Peyer's patch (tissue), 4 donors: ENCODE results near the gene PRTN3. TPM values are rescaled to one million over a fixed set of nuclear protein-coding genes. Genes with fewer than 3 reads are reported as not detected.

Experiments used
- DNase-seq, 3 donors: peaks; one replicate each; pipeline ENCODE4 v3.0.0-alpha.2; 2017 to 2019
- H3K27ac ChIP-seq, 4 donors: fragments of 200-600 bp; sonication (generic); one replicate each; pipeline ENCODE4 v1.5.1; 2016 to 2019
- H3K27me3 ChIP-seq, 2 donors: fragments of 200-600 bp; sonication (generic); one replicate each; pipeline ENCODE4 v1.5.1; 2019
- H3K36me3 ChIP-seq, 3 donors: fragments of 200-600 bp; sonication (generic); one replicate each; pipeline ENCODE4 v1.5.1; 2016 to 2019
- H3K4me1 ChIP-seq, 4 donors: fragments of 200-600 bp; sonication (generic); one replicate each; pipeline ENCODE4 v1.5.1; 2016 to 2019
- H3K4me3 ChIP-seq, 4 donors: fragments of 200-600 bp; sonication (generic); 1 replicate in 3 of 4; 2 replicates in 1 of 4; pipeline ENCODE4 v1.5.1; 2016 to 2019; ENCODE audit warnings: mild to moderate bottlenecking in 1 of 4
- H3K9me3 ChIP-seq, 4 donors: fragments of 200-600 bp; sonication (generic); one replicate each; pipeline ENCODE4 v1.5.1; 2016 to 2019; ENCODE audit warnings: mild to moderate bottlenecking in 1 of 4
- POLR2A ChIP-seq, 2 donors: fragments of 450-650 bp; IDR thresholded peaks; one replicate each; pipeline ENCODE4 v1.5.1; 2017; ENCODE audit warnings: antibody characterized with exemption in 2 of 2, mild to moderate bottlenecking in 2 of 2, moderate library complexity in 2 of 2
- total RNA-seq, 4 donors: library from RNA; depleted of rRNA; stranded (reverse); fragments of >200 nt; gene quantifications; one replicate each; pipeline ENCODE4 v1.1.0, GENCODE V29; 2016
- TF ChIP-seq, protein P1 (sequence below), 6 experiments: fragments of 450-650 bp in 4 of 6; fragments of 200-600 bp in 2 of 6; sonication (generic) in 1 of 6; IDR thresholded peaks; one replicate each; pipeline ENCODE4 v1.5.1; 2017 to 2019; ENCODE audit warnings: antibody characterized with exemption in 6 of 6, mild to moderate bottlenecking in 3 of 6, moderate library complexity in 1 of 6

PRTN3 gene
- total RNA-seq, 4 donors from 2014 or later, result not detected

DNA sequence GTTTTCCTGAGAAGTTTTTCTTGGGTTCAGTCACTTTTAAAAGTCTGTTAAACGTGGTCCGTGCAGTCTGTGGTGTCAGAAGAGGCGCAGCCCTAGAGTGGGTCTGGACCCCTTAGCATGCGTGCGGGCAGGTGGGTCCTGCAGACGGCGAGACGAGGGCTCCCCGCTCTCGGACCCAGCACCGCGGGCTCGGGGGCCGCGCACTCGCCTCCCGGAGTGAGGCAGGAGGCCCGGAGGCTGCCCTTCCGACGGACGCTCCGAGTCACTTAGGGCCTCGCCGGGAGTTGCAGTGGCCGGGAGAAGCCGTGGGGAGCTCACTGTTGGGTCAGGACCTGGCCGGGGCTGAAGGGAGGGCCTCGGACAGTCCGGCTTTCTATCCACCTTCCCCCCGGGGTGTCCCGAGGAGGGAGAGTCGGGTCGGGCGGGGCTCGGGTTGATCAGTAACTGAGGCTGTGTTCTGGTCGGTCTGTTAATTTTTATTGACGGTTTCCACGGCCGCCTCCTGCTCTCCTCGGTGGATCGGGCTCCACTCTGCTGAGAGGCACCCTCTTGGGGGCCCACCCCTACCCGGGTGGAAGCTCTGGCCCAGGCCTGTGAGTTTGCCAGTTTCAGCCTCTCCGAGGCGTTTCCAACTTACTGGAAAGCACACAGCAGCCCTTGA is 42.3 kb upstream of the PRTN3 start:
- H3K27ac ChIP-seq, result peak overlapping the region; percentile 99 to 100 (median 100)
- peak in 2 of 3 donors; percentile 81 to 86 for DNase-seq
- H3K4me1 ChIP-seq, result peaks cover 10 to 59% (median 45%) of the 10 kb centered on the region in 4 donors
- peak; percentile 19 to 36 for TF ChIP-seq POLR2A (IDR thresholded peaks at IDR 0.05)
- TF ChIP-seq, protein P1, sequence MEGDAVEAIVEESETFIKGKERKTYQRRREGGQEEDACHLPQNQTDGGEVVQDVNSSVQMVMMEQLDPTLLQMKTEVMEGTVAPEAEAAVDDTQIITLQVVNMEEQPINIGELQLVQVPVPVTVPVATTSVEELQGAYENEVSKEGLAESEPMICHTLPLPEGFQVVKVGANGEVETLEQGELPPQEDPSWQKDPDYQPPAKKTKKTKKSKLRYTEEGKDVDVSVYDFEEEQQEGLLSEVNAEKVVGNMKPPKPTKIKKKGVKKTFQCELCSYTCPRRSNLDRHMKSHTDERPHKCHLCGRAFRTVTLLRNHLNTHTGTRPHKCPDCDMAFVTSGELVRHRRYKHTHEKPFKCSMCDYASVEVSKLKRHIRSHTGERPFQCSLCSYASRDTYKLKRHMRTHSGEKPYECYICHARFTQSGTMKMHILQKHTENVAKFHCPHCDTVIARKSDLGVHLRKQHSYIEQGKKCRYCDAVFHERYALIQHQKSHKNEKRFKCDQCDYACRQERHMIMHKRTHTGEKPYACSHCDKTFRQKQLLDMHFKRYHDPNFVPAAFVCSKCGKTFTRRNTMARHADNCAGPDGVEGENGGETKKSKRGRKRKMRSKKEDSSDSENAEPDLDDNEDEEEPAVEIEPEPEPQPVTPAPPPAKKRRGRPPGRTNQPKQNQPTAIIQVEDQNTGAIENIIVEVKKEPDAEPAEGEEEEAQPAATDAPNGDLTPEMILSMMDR (IDR thresholded peaks at IDR 0.05), result no peak
- H3K36me3 ChIP-seq, result peaks cover 0 to 32% (median 0%) of the 10 kb centered on the region in 3 donors
- peak overlapping the region; percentile 85 to 100 (median 92) for H3K4me3 ChIP-seq
- peaks cover 0 to 3% (median 0%) of the 10 kb centered on the region in 4 donors for H3K9me3 ChIP-seq
- H3K27me3 ChIP-seq, result no peaks in the 10 kb centered on the region

DNA sequence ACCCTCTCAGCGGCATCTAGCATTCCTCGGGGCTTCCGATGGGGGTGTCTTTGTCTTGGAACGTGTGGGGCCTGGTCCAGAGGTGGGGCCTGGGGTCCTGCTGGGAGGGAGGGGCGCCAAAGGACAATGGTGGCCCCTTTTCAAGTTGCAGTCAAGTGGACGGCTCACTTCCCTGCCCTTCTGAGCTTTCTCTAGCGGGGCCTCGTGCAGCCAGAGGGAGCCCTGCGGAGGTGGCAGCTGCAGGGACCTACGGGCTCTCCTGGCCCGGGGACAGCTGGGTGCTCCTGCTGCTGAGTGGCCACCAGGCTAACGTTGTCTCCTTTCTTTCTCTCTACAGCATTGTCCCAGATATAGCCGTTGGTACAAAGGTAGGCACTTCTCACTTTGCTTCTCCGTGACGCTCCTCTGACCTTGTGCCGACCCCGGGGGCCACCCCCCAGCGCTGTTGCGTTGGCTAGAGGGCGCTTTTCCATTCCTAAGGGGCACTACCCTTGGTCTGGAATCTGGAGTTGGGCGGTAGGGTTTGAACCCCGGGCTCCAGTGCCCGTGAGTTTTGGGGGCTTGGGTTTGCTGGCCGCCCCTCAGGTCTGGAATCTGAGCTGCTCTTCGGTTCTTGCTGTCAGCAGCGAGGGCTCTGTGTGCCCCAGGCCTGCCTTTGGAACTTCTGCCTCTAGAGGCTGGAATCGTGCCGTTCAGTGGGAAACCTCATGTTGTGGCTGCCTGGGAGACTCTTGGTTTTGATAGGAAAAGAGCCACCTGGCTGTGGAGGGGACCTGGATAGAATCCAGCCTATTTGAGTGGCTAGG is 41.5 kb upstream of the PRTN3 start:
- H3K27ac ChIP-seq, result peak overlapping the region; percentile 99 to 100 (median 100)
- peaks cover 0 to 38% (median 0%) of the 10 kb centered on the region in 3 donors for H3K36me3 ChIP-seq

DNA sequence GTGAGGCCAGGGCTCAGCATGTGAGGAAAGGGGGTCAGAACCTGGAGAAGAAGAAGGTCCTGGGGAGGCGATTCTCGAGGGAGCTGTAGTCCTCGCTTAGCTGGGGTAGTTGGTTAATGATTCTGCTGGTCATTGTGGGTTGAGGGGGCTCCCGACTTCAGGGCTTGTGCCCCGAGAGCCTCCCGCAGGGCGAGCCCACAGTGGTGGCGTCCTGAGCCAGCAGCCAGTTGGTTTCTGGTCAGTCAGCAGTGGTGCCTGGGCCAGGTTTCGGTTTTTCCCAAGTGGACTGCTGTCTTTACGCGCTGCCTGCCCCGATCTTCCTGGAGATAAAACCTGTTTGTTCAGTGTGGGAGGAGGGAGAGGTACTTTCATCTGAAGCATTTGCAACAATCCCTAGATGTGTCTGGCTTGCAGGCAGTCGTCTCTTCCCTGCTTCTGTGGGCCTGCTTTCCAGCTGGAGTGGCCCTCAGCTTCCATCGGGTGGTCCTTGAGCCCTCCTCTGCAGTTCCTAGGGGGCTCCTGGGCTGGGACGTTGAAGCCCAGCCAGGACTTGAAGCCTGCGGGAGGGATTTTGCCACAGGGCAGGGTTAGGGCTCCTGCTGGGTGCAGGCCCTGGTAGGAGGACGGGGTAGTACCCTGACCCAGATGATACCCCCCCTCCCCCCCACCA is 40.3 kb upstream of the PRTN3 start:
- H3K9me3 ChIP-seq, result peaks cover 0 to 3% (median 0%) of the 10 kb centered on the region in 4 donors
- TF ChIP-seq POLR2A (IDR thresholded peaks at IDR 0.05), result no peak
- TF ChIP-seq, protein P1 (IDR thresholded peaks at IDR 0.05), result no peak
- H3K4me1 ChIP-seq, result peaks cover 10 to 62% (median 45%) of the 10 kb centered on the region in 4 donors
- DNase-seq, result peak in 1 of 3 donors; percentile 70
- H3K27me3 ChIP-seq, result no peaks in the 10 kb centered on the region
- H3K36me3 ChIP-seq, result peaks cover 0 to 51% (median 0%) of the 10 kb centered on the region in 3 donors
- peak overlapping the region in 3 of 4 donors; percentile 17 to 86 (median 18) for H3K4me3 ChIP-seq
- H3K27ac ChIP-seq, result peak overlapping the region; percentile 41 to 100 (median 56)

More for the DNA sequence above, 41.5 kb upstream of the PRTN3 start:
- peaks cover 10 to 63% (median 45%) of the 10 kb centered on the region in 4 donors for H3K4me1 ChIP-seq
- H3K4me3 ChIP-seq, result peak overlapping the region; percentile 85 to 100 (median 92)
- no peak for TF ChIP-seq POLR2A (IDR thresholded peaks at IDR 0.05)
- TF ChIP-seq, protein P1 (IDR thresholded peaks at IDR 0.05), result peak in 3 of 6 experiments; percentile 4 to 8 (median 4)
- H3K9me3 ChIP-seq, result peaks cover 0 to 3% (median 0%) of the 10 kb centered on the region in 4 donors
- no peak for DNase-seq
- H3K27me3 ChIP-seq, result no peaks in the 10 kb centered on the region

DNA sequence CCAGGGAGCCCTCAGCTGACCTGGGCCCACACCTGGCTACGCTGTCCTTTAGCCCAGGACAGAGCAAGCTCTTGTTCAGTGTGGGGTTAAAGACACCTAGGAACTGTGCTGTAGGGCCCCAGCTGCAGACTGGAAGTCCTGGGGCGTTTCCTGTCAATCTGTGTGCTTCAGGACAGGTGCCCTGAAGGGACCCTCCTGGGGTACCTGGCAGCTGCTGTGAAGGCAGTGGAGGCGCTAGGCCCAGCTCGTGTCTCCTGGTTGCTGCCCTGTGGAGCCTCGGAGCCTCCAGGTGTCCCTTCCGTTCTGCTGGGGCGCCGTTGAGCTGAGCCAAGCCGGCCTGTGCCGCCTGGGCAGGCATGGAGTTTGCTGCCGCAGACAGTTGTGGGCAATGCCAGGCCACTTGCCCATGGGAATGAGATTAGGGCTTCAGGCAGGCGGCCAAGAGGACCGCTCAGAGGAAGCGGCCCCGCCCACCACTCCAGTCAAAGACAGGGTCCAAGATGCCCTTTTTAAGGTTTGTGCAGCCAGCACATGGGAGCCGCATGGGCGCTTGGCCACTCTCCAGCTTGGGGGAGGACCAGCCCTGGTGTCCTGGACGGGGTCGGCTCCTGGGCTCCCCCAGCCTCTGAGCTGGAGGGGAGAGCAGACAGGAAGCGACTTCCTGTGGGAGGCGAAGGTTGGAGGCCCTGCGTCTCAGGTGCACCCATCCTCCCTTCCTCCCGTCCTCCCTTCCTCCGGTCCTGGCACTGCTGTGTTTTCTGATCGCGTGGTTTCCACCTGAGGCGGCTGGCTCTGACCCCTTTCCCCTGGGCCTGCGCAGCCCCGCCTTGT is 39.6 kb upstream of the PRTN3 start:
- Histone ChIP-seq H3K27ac (peak overlapping the region in 3 of 4 donors; percentile 33 to 57 (median 56)), H3K4me1 (peaks cover 10 to 55% (median 43%) of the 10 kb centered on the region in 4 donors)

More for the DNA sequence above, 39.6 kb upstream of the PRTN3 start:
- Histone ChIP-seq H3K27me3 (no peaks in the 10 kb centered on the region), H3K36me3 (peaks cover under 1 to 58% (median 3%) of the 10 kb centered on the region in 3 donors), H3K9me3 (peaks cover 0 to 3% (median 0%) of the 10 kb centered on the region in 4 donors), H3K4me3 (peak overlapping the region in 3 of 4 donors; percentile 17 to 86 (median 18))
- DNase-seq, result peak in 1 of 3 donors; percentile 61
- TF ChIP-seq, protein P1 (IDR thresholded peaks at IDR 0.05), result no peak
- no peak for TF ChIP-seq POLR2A (IDR thresholded peaks at IDR 0.05)
